Stimulated activated CD4-positive, alpha-beta T cell treated with anti-CD3 and anti-CD28 coated beads, Interleukin-15, amount 100 ng/mL, for 48 hours (primary cell): ENCODE results near the gene CTPS2.
"Not testable (repeated sequence)": the region's sequence is repeated elsewhere in the genome, so short reads cannot be mapped to it uniquely, and the experiment has no call there.

Experiments
- DNase-seq, 2 donors: peaks; one replicate each; pipeline ENCODE4 v3.0.0-alpha.2; 2020; ENCODE audit warnings: low read depth in 2 of 2

CTPS2 gene

GRCh38 chrX:16604337-16604736, 108.1 kb downstream of the CTPS2 start:
- no peak for DNase-seq

- DNase-seq: no peak
Observed at GRCh38 chrX:16603822-16604221, 108.6 kb downstream of the CTPS2 start.

DNA sequence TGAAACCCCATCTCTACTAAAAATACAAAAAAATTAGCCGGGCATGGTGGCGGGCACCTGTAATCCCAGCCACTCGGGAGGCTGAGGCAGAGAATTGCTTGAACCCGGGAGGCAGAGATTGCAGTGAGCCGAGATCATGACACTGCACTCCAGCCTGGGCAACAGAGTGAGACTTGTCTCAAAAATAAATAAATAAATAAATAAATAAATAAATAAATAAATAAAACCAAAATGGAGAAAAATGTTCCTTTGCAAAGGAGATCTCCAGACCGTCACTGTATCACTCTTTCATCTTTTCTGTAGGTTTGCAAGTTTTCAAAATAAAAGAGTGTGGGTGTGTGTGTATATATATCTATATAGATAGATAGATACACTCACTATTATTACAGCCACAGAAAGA, 109.2 kb downstream of the CTPS2 start:
- DNase-seq: not testable (repeated sequence)

GRCh38 chrX:16601885-16602284, 110.6 kb downstream of the CTPS2 start:
- no peak for DNase-seq

DNA sequence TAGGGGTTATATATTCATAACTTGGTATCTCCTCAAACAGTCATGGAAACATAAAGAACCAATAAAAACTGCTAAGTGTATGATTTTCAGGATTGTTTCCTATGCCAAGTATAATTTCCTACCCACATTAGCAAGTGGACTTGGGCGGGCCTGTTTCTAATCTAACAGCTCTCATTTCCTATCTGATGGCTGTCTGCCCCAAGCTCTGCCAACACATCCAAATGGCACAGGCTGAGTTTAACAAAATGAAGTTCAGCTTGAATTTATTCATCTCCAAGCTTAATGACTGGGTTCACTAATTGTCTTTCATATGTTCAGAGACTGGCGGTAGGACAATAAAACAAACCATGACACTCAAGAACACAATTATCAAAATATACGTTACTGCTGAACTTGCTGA, 118.0 kb downstream of the CTPS2 start:
- DNase-seq: no peak

GRCh38 chrX:16593801-16594200, 118.7 kb downstream of the CTPS2 start:
- no peak for DNase-seq

DNA sequence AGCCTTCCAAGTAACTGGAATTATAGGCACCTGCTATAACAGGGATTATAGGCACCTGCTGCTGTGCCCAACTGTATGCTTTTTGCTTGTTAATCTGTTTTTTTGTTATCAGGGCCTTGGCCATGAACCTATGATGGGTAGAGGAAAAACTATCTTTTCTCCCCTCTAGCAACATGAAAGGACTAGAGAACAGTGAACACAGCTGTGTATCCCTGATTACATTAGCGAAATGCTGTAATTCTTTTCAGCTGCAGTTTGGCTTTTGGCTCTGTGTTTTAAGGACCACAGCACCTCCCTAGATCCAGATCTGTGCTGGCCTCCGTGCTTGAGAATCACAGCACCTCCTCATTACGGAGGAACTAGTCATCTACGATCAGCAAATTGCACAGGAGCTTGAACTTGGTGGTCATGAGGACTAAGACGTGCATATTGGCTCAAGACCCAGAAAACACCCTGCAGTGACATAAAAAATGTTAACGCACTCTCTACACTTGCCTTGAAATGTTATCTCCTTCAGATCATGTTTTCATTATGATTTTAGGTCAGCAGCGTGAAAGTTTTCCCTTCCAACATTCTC, 120.2 kb downstream of the CTPS2 start:
- no peak for DNase-seq

GRCh38 chrX:16589826-16590225, 122.6 kb downstream of the CTPS2 start:
- no peak for DNase-seq

DNA sequence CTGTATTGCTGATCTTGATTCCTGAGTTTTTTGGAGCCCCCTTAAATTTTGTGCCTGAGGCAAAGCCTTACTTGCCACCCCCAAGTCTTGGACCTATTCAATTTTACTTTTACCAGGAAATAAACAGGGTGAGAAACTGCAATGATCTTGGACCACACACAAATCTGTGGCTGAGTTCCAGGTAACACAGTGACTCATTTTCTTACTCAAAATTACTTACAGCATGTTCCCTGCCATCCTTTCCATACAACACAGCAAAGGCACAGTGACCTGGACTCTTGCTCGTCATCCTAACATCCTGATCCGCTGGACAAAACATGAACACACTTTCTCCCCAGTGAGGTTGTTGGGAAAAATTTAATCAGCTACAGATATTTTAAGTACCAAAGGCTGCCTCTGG, 123.3 kb downstream of the CTPS2 start:
- no peak for DNase-seq

- DNase-seq: no peak
Observed at GRCh38 chrX:16588266-16588665, 124.2 kb downstream of the CTPS2 start.

- no peak for DNase-seq
Observed at GRCh38 chrX:16587836-16588235, 124.6 kb downstream of the CTPS2 start.

- DNase-seq: no peak
Observed at GRCh38 chrX:16586377-16587112, 125.9 kb downstream of the CTPS2 start.

GRCh38 chrX:16585486-16586376, 126.7 kb downstream of the CTPS2 start:
- DNase-seq: no peak

DNA sequence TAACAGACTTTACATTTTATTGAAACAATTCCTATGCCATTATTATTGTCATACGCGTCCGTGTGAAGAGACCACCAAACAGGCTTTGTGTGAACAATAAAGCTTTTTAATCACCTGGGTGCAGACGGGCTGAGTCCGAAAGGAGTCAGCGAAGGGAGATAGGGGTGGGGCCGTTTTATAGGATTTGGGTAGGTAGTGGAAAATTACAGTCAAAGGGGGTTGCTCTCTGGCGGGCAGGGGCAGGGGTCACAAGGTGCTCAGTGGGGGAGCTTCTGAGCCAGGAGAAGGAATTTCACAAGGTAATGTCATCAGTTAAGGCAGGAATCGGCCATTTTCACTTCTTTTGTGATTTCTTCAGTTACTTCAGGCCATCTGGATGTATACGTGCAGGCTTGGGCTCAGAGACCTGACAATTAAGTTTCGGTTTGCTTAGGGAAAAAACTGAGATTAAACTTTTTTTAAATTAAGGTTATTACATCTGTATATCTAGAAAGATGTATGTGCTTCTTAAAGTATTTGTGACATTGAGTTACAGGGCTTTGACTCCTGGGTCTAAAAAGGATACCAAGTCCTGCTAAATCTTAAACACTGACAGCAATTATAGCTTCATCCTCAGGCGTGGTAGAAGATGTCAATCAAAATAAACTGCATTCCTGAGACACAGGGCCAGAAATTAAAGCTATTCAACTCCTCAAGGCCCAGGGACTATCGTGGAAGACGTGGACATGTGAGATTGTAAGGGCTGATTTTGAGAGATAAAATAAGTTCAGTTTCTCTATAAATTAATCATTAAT, 132.3 kb downstream of the CTPS2 start:
- DNase-seq: not testable (repeated sequence)

GRCh38 chrX:16579517-16579916, 133.0 kb downstream of the CTPS2 start:
- DNase-seq: no peak

- no peak for DNase-seq
Observed at GRCh38 chrX:16578218-16578617, 134.3 kb downstream of the CTPS2 start.

GRCh38 chrX:16577483-16578029, 134.9 kb downstream of the CTPS2 start:
- no peak for DNase-seq

DNA sequence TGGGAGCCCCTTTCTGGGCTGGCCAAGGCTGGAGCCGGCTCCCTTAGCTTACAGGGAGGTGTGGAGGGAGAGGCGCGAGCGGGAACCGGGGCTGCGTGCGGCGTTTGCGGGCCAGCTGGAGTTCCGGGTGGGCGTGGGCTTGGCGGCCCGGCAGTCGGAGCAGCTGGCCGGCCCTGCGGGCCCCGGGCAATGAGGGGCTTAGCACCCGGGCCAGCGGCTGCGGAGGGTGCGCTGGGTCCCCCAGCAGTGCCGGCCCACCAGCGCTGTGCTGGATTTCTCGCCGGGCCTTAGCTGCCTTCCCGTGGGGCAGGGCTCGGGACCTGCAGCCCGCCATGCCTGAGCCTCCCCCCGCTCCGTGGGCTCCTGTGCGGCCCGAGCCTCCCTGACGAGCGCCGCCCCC, 137.1 kb downstream of the CTPS2 start:
- not testable (repeated sequence) for DNase-seq

DNA sequence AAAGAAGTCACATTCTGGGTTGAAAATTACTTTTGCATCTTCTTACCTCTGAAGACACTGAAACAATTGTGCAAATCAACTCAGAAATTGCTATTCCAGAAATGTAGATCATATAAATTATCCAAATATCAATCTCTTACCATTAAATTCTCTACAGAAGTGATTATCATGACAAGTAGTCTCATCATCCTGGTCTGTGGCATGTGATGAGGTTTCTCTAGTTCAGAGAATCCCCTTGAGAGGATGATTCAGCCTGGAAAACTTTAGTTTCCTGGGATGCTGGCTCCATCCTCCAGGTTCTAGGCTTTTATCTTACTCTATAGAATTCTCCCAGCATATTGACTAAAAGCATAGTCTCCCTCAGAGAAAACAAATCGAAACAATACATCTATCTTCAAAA, 138.7 kb downstream of the CTPS2 start:
- DNase-seq: no peak

DNA sequence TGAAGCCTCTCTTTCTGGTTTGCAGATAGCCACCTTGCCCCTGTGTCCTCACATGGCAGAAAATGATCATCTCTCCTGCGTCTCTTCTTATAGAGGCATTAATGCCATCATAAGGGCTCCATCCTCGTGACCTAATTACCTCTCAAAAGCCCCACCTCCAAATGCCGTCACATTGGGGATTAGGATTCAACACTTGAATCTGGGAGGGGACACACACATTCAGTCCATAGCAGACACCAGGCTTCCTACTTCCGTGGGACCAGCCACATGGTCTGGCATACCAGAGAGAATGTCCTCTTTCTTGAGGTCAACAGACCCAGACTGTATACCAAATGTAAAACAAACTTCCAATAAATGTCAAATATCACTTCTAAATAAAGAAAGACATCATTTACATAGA, 144.8 kb downstream of the CTPS2 start:
- DNase-seq: no peak

- DNase-seq: no peak
Observed at GRCh38 chrX:16566571-16566970, 145.9 kb downstream of the CTPS2 start.

DNA sequence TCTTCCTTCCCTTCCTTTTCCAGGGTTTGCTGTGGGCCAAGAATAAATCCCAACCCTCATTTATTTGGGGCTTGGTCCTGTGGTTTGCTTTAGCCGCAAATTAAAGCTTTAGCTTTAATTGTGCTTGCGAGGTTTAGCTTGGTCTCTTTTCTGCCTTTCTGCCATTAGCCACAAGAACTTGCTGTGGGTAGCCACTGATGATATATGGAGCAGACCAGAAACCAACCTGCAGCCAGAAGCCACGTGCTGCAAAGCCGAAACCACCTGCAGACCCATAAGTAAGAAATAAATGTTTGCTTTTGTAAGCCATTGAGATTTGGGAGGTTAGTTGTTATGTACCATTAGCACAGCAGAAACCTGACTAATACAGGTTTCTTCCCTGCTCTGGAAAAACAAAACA, 152.3 kb downstream of the CTPS2 start:
- no peak for DNase-seq
